Ascending aorta (tissue), 2 donors: ENCODE measurements around the gene ATG10. TPM values are rescaled to one million over a fixed set of nuclear protein-coding genes. Genes with fewer than 3 reads are reported as not detected.

Experiments used
- DNase-seq, 2 donors: peaks; one replicate each; pipeline ENCODE4 v3.0.0-alpha.2; 2019; ENCODE audit warnings: low spot score in 2 of 2
- H3K27ac ChIP-seq, 2 donors: fragments of 200-600 bp; sonication (generic); one replicate each; pipeline ENCODE4 v1.5.1; 2016 to 2017; ENCODE audit warnings: mild to moderate bottlenecking in 1 of 2
- H3K27me3 ChIP-seq: fragments of 200-600 bp; sonication (generic); one replicate; pipeline ENCODE4 v1.5.1; 2017
- H3K36me3 ChIP-seq, 2 donors: fragments of 200-600 bp; sonication (generic); one replicate each; pipeline ENCODE4 v1.5.1; 2016
- H3K4me1 ChIP-seq, 2 donors: fragments of 200-600 bp; sonication (generic); one replicate each; pipeline ENCODE4 v1.5.1; 2016 to 2017; ENCODE audit warnings: mild to moderate bottlenecking in 1 of 2
- H3K4me3 ChIP-seq, 2 donors: fragments of 200-600 bp; sonication (generic); one replicate each; pipeline ENCODE4 v1.5.1; 2016 to 2017; ENCODE audit warnings: mild to moderate bottlenecking in 1 of 2
- H3K9me3 ChIP-seq, 2 donors: fragments of 200-600 bp; sonication (generic); one replicate each; pipeline ENCODE4 v1.5.1; 2016
- intact Hi-C: fragments of 100-400 bp; cut with DNase I; formaldehyde crosslinking; loops from one replicate; pipeline ENCODE4 v1.15.1; 2023
- total RNA-seq: library from RNA; depleted of rRNA; stranded (reverse); fragments of >200 nt; gene quantifications from one replicate; pipeline ENCODE4 v1.1.0, GENCODE V29; 2016
- TF ChIP-seq, protein P1 (sequence below), 3 experiments: fragments of 200-600 bp in 2 of 3; fragments of 450-650 bp in 1 of 3; sonication (generic) in 2 of 3; IDR thresholded peaks; one replicate each; pipeline ENCODE4 v1.5.1; 2016 to 2019; ENCODE audit warnings: antibody characterized with exemption in 3 of 3, mild to moderate bottlenecking in 1 of 3, moderate library complexity in 1 of 3

The ATG10 gene
- total RNA-seq, 1 donor from 2014 or later: 8.4 TPM

- H3K9me3 ChIP-seq: peaks cover 0 to 15% of the 10 kb centered on the region in 2 donors
- TF ChIP-seq, protein P1, sequence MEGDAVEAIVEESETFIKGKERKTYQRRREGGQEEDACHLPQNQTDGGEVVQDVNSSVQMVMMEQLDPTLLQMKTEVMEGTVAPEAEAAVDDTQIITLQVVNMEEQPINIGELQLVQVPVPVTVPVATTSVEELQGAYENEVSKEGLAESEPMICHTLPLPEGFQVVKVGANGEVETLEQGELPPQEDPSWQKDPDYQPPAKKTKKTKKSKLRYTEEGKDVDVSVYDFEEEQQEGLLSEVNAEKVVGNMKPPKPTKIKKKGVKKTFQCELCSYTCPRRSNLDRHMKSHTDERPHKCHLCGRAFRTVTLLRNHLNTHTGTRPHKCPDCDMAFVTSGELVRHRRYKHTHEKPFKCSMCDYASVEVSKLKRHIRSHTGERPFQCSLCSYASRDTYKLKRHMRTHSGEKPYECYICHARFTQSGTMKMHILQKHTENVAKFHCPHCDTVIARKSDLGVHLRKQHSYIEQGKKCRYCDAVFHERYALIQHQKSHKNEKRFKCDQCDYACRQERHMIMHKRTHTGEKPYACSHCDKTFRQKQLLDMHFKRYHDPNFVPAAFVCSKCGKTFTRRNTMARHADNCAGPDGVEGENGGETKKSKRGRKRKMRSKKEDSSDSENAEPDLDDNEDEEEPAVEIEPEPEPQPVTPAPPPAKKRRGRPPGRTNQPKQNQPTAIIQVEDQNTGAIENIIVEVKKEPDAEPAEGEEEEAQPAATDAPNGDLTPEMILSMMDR (IDR thresholded peaks at IDR 0.05): no peak
Observed at GRCh38 chr5:82095536-82095935, 123.7 kb downstream of the ATG10 start.

DNA sequence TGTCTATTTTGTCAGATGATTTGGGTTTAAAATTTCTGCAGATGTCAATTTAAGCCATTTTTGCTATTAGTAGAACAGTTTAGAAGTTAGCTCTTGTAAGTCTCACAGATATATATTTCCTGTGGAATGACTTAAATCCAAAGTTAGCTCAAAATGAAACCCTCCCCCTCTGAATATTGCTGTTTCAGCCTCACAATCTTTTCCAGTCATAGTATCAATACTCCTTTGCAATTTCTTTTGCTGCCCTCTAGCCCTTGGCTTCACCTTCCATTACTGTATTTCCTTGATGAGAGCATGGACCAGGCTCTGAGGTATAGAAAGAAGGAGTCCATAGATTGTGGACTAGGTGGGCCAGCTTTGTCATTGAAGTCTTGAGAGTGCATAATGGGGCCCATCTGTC is 124.4 kb downstream of the ATG10 start:
- H3K27me3 ChIP-seq: no peaks in the 10 kb centered on the region
- H3K4me1 ChIP-seq: no peaks in the 10 kb centered on the region
- H3K27ac ChIP-seq: no peak overlapping the region
- intact Hi-C loops: no loop called here
- no peaks in the 10 kb centered on the region for H3K36me3 ChIP-seq
- no peak for DNase-seq
- TF ChIP-seq, protein P1 (IDR thresholded peaks at IDR 0.05): no peak
- H3K4me3 ChIP-seq: no peak overlapping the region
- H3K9me3 ChIP-seq: peaks cover 0 to 15% of the 10 kb centered on the region in 2 donors

More at GRCh38 chr5:82095536-82095935, 123.7 kb downstream of the ATG10 start:
- no peaks in the 10 kb centered on the region for H3K27me3 ChIP-seq
- no peaks in the 10 kb centered on the region for H3K4me1 ChIP-seq
- DNase-seq: no peak
- no peak overlapping the region for H3K4me3 ChIP-seq
- intact Hi-C loops: no loop called here
- no peak overlapping the region for H3K27ac ChIP-seq
- no peaks in the 10 kb centered on the region for H3K36me3 ChIP-seq

DNA sequence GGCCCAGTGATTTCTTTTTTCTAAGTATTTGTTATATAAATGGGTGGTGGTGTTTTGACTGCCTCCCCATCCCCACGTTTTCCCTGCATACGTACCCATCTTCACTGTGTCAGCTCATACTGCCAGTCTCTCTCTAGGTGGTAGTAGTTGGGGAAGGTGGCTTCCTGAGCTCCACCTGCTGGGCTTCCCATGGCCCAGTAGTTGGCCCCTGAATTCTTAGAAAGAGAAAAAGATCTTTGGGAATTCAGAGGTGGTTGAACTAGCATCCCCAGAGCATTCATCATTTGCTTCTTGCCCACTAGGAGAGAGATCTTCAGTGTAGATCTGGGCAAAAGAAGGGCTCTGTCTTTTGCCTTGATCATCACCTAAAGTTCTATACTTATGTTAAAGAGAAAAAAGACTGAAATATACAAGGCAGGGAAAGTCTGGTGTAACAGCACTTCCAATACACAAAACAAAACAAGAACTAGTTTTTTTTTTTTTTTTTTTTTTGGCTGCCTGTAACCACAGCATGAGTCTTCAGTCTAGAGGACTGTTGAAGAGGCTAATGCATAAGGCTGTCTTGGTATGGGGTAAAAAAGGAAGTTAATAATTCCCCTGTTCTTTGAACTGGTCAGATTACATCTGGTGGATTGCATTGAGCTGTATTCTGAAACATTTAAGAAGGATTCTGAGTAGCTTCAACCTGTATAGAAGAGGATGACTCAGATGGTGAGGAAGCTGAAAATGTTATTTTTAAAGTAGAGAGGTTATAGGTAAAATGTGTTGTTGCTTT is 128.7 kb downstream of the ATG10 start:
- Histone ChIP-seq H3K4me1 (no peaks in the 10 kb centered on the region), H3K36me3 (no peaks in the 10 kb centered on the region), H3K9me3 (no peaks in the 10 kb centered on the region), H3K4me3 (no peak overlapping the region), H3K27me3 (no peaks in the 10 kb centered on the region), H3K27ac (no peak overlapping the region)
- TF ChIP-seq, protein P1 (IDR thresholded peaks at IDR 0.05): no peak
- no peak for DNase-seq
- intact Hi-C loops: no loop called here

DNA sequence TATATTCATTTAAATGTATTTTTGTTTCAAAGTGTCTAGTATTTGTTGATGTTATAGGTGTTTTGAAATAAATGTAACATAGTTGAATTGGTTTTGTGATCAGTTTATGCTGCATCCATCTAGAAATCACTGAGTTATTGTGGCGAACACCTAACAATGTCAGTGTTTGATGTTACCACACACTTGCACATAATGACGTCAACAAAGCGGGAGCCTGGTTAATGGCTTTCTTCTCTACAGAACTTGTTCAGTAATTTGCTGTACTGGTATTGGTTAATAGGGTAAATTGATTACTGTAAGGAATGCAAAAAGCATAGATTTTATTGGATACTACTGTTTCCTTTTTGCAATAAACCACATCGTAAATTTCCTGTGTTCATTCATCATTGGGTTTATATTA is 133.0 kb downstream of the ATG10 start:
- DNase-seq: no peak
- Histone ChIP-seq H3K4me3 (no peak overlapping the region), H3K27me3 (no peaks in the 10 kb centered on the region), H3K4me1 (peaks cover 0 to 10% of the 10 kb centered on the region in 2 donors), H3K36me3 (no peaks in the 10 kb centered on the region), H3K27ac (no peak overlapping the region), H3K9me3 (no peaks in the 10 kb centered on the region)
- intact Hi-C loops: no loop called here
- TF ChIP-seq, protein P1 (IDR thresholded peaks at IDR 0.05): no peak

DNA sequence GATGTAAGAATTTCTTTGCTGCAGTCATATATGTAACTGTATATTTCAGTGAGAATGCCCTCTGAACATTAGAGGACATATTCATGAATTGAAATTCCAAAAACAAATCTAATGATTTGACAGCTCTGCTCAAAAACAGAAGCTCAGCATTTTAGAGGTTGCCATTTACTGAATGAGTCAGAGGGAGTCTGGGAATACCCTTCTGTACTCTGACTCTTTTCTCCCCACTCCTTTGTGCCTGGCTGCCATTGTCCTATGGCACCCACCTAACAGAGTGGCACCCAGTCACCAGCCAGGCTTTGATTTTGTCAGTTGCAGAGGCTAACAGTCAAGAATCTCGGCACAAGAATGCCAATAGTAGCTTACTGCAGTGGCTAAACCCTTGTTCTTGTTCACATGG is 133.6 kb downstream of the ATG10 start:
- TF ChIP-seq, protein P1 (IDR thresholded peaks at IDR 0.05): no peak
- Histone ChIP-seq H3K9me3 (no peaks in the 10 kb centered on the region), H3K4me1 (peaks cover 0 to 10% of the 10 kb centered on the region in 2 donors), H3K36me3 (no peaks in the 10 kb centered on the region), H3K27me3 (no peaks in the 10 kb centered on the region), H3K4me3 (no peak overlapping the region), H3K27ac (no peak overlapping the region)
- intact Hi-C loops: no loop called here
- no peak for DNase-seq
